ENCODE measurements around the gene OPRD1.
"Not testable (repeated sequence)": the region's sequence is repeated elsewhere in the genome, so short reads cannot be mapped to it uniquely, and the experiment has no call there.

The OPRD1 gene

GRCh38 chr1:28869952-28870351 is 58.0 kb downstream of the OPRD1 start:
- no peaks in the 10 kb centered on the region for H3K9me3 Mint-ChIP-seq
- peaks cover 15% of the 10 kb centered on the region for H3K27me3 Mint-ChIP-seq
- no peaks in the 10 kb centered on the region for H3K4me1 Mint-ChIP-seq
- H3K36me3 Mint-ChIP-seq: no peaks in the 10 kb centered on the region
- H3K27ac Mint-ChIP-seq: no peak overlapping the region
- DNase-seq (ENCODE audit: low spot score in 2 of 2) (no peak), ATAC-seq (ENCODE audit: low read depth) (no peak)
- H3K4me3 Mint-ChIP-seq: no peak overlapping the region

- Mint-ChIP-seq H3K36me3 (no peaks in the 10 kb centered on the region), H3K27ac (no peak overlapping the region), H3K9me3 (no peaks in the 10 kb centered on the region), H3K4me1 (no peaks in the 10 kb centered on the region), H3K4me3 (no peak overlapping the region), H3K27me3 (peaks cover 11% of the 10 kb centered on the region)
- DNase-seq (ENCODE audit: low spot score in 2 of 2): no peak
- no peak for ATAC-seq (ENCODE audit: low read depth)
Observed at GRCh38 chr1:28871631-28872401, 59.8 kb downstream of the OPRD1 start.

- not testable (repeated sequence) for H3K4me3 Mint-ChIP-seq; H3K9me3 Mint-ChIP-seq; DNase-seq (ENCODE audit: low spot score in 2 of 2); ATAC-seq (ENCODE audit: low read depth); H3K27me3 Mint-ChIP-seq; H3K27ac Mint-ChIP-seq; H3K36me3 Mint-ChIP-seq; H3K4me1 Mint-ChIP-seq
Observed at GRCh38 chr1:28875134-28875533, 63.2 kb downstream of the OPRD1 start.

GRCh38 chr1:28877132-28877781 is 65.3 kb downstream of the OPRD1 start:
- Mint-ChIP-seq H3K4me1 (peaks cover 8% of the 10 kb centered on the region), H3K27ac (no peak overlapping the region), H3K9me3 (no peaks in the 10 kb centered on the region), H3K4me3 (no peak overlapping the region), H3K27me3 (peaks cover 1% of the 10 kb centered on the region), H3K36me3 (no peaks in the 10 kb centered on the region)
- peak; percentile 79 for ATAC-seq (ENCODE audit: low read depth)
- peak; percentile 77 to 81 for DNase-seq (ENCODE audit: low spot score in 2 of 2)

GRCh38 chr1:28878796-28879195 is 66.8 kb downstream of the OPRD1 start:
- H3K4me3 Mint-ChIP-seq: no peak overlapping the region
- DNase-seq (ENCODE audit: low spot score in 2 of 2) (no peak), ATAC-seq (ENCODE audit: low read depth) (no peak)
- H3K27ac Mint-ChIP-seq: no peak overlapping the region
- no peaks in the 10 kb centered on the region for H3K36me3 Mint-ChIP-seq
- no peaks in the 10 kb centered on the region for H3K9me3 Mint-ChIP-seq
- H3K4me1 Mint-ChIP-seq: peaks cover 14% of the 10 kb centered on the region
- no peaks in the 10 kb centered on the region for H3K27me3 Mint-ChIP-seq

GRCh38 chr1:28882009-28882628 is 70.1 kb downstream of the OPRD1 start:
- H3K27ac Mint-ChIP-seq: no peak overlapping the region
- no peak overlapping the region for H3K4me3 Mint-ChIP-seq
- peak; percentile 68 to 73 for DNase-seq (ENCODE audit: low spot score in 2 of 2)
- H3K9me3 Mint-ChIP-seq: no peaks in the 10 kb centered on the region
- peaks cover 38% of the 10 kb centered on the region for H3K4me1 Mint-ChIP-seq
- peak; percentile 7 for ATAC-seq (ENCODE audit: low read depth)
- H3K27me3 Mint-ChIP-seq: no peaks in the 10 kb centered on the region
- no peaks in the 10 kb centered on the region for H3K36me3 Mint-ChIP-seq

- Mint-ChIP-seq H3K27ac (no peak overlapping the region), H3K4me3 (no peak overlapping the region), H3K4me1 (peaks cover 38% of the 10 kb centered on the region), H3K9me3 (no peaks in the 10 kb centered on the region), H3K36me3 (no peaks in the 10 kb centered on the region), H3K27me3 (no peaks in the 10 kb centered on the region)
- ATAC-seq (ENCODE audit: low read depth): no peak
- no peak for DNase-seq (ENCODE audit: low spot score in 2 of 2)
Observed at GRCh38 chr1:28883242-28883616, 71.3 kb downstream of the OPRD1 start.

- no peak for DNase-seq (ENCODE audit: low spot score in 2 of 2)
Observed at GRCh38 chr1:28885472-28885877, 73.5 kb downstream of the OPRD1 start.

GRCh38 chr1:28885977-28886730 is 74.2 kb downstream of the OPRD1 start:
- DNase-seq (ENCODE audit: low spot score in 2 of 2): no peak
- Mint-ChIP-seq H3K4me1 (peaks cover 52% of the 10 kb centered on the region), H3K27me3 (no peaks in the 10 kb centered on the region), H3K4me3 (peak overlapping the region; percentile 96), H3K36me3 (no peaks in the 10 kb centered on the region), H3K27ac (peak overlapping the region; percentile 87), H3K9me3 (no peaks in the 10 kb centered on the region)
- ATAC-seq (ENCODE audit: low read depth): no peak

More at GRCh38 chr1:28885472-28885877, 73.5 kb downstream of the OPRD1 start:
- no peak for ATAC-seq (ENCODE audit: low read depth)
- no peak overlapping the region for H3K4me3 Mint-ChIP-seq
- peak overlapping the region; percentile 87 for H3K27ac Mint-ChIP-seq
- no peaks in the 10 kb centered on the region for H3K27me3 Mint-ChIP-seq
- H3K4me1 Mint-ChIP-seq: peaks cover 49% of the 10 kb centered on the region
- H3K36me3 Mint-ChIP-seq: no peaks in the 10 kb centered on the region
- no peaks in the 10 kb centered on the region for H3K9me3 Mint-ChIP-seq

- Mint-ChIP-seq H3K36me3 (no peaks in the 10 kb centered on the region), H3K4me3 (peak overlapping the region; percentile 96), H3K4me1 (peaks cover 52% of the 10 kb centered on the region), H3K9me3 (no peaks in the 10 kb centered on the region), H3K27ac (peak overlapping the region; percentile 87), H3K27me3 (no peaks in the 10 kb centered on the region)
- DNase-seq (ENCODE audit: low spot score in 2 of 2) (peak; percentile 93 to 97), ATAC-seq (ENCODE audit: low read depth) (peak; percentile 73)
Observed at GRCh38 chr1:28886731-28887418, 74.9 kb downstream of the OPRD1 start.

- peak; percentile 68 to 77 for DNase-seq (ENCODE audit: low spot score in 2 of 2)
- Mint-ChIP-seq H3K4me1 (peaks cover 46% of the 10 kb centered on the region), H3K9me3 (no peaks in the 10 kb centered on the region)
Observed at GRCh38 chr1:28887419-28887834, 75.5 kb downstream of the OPRD1 start.

GRCh38 chr1:28887835-28888682 is 76.1 kb downstream of the OPRD1 start:
- Mint-ChIP-seq H3K4me3 (peak overlapping the region; percentile 92), H3K4me1 (peaks cover 45% of the 10 kb centered on the region), H3K27me3 (no peaks in the 10 kb centered on the region), H3K36me3 (peaks cover 1% of the 10 kb centered on the region), H3K27ac (peak overlapping the region; percentile 87), H3K9me3 (no peaks in the 10 kb centered on the region)
- ATAC-seq (ENCODE audit: low read depth): no peak
- DNase-seq (ENCODE audit: low spot score in 2 of 2): no peak

More at GRCh38 chr1:28887419-28887834, 75.5 kb downstream of the OPRD1 start:
- no peaks in the 10 kb centered on the region for H3K27me3 Mint-ChIP-seq
- peak overlapping the region; percentile 96 for H3K4me3 Mint-ChIP-seq
- peaks cover 1% of the 10 kb centered on the region for H3K36me3 Mint-ChIP-seq
- peak overlapping the region; percentile 87 for H3K27ac Mint-ChIP-seq
- ATAC-seq (ENCODE audit: low read depth): peak; percentile 48

- ATAC-seq (ENCODE audit: low read depth) (no peak), DNase-seq (ENCODE audit: low spot score in 2 of 2) (no peak)
- peaks cover 1% of the 10 kb centered on the region for H3K36me3 Mint-ChIP-seq
- peaks cover 47% of the 10 kb centered on the region for H3K4me1 Mint-ChIP-seq
- peak overlapping the region; percentile 27 for H3K4me3 Mint-ChIP-seq
- no peaks in the 10 kb centered on the region for H3K27me3 Mint-ChIP-seq
- no peaks in the 10 kb centered on the region for H3K9me3 Mint-ChIP-seq
- peak overlapping the region; percentile 72 for H3K27ac Mint-ChIP-seq
Observed at GRCh38 chr1:28888915-28889314, 76.9 kb downstream of the OPRD1 start.

Measured in memory B cell (primary cell).